HG03378 (cell line): Measurements from ENCODE around the gene KCNJ3.
"Not testable (repeated sequence)": the region's sequence is repeated elsewhere in the genome, so short reads cannot be mapped to it uniquely, and the experiment has no call there.

Experiments used
- ATAC-seq: cut with Tn5 transposase; IDR thresholded peaks from one replicate; pipeline ENCODE4 v1.9.1; 2021; ENCODE audit warnings: mild to moderate bottlenecking, moderate library complexity; ENCODE audit not compliant: unreplicated experiment

The KCNJ3 gene

DNA sequence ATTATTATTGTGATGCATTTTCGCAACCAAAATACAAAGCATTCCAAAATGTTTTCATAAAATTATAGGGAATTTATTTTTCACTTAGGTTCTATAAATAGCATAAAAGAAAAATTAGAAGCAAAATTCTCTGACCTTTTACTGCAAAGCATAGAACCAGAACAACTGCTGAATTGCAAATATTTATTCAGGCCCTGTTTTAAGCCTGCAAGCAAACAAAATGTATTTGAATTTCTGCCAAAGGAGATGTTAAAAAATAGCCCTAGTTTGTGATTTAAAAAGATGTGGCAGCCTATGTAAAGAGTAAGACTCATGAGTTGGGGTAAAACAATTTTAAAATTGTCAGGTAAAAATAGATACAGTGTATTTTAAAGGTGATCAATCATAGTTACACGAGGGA is 138.1 kb downstream of the KCNJ3 start:
- ATAC-seq: no peak

DNA sequence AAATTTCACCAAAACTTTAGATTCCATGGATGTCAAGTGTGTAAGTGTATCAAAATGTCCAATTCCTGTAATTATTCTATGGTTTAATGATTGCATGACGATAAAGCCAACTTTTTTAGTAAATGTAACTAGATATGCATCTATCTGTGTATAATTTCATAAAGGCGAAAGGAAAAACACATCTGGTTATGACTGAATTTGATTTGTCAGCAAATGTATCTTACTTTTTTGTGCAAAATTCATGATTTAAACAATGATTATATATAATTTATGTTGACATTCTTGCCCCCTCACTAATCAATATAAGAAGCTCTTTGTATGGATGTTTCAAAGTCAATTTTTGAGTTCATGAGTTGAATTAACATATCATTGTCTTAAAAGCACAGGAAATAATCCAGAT is 138.5 kb downstream of the KCNJ3 start:
- ATAC-seq: no peak

DNA sequence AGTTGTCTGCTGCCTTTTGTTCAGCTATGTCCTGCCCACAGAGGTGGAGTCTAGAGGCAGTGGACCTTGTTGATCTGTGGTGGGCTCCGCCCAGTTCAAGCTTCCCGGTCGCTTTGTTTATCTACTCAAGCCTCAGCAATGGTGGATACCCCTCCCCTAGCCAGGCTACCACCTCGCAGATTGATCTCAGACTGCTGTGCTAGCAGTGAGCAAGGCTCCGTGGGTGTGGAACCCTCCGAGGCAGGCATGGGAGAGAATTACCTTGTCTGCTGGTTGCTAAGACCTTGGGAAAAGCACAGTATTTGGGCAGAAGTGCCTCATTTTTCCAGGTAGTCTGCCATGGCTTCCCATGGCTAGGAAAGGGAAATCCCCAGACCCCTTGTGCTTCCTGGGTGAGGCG is 146.0 kb downstream of the KCNJ3 start:
- ATAC-seq: no peak

DNA sequence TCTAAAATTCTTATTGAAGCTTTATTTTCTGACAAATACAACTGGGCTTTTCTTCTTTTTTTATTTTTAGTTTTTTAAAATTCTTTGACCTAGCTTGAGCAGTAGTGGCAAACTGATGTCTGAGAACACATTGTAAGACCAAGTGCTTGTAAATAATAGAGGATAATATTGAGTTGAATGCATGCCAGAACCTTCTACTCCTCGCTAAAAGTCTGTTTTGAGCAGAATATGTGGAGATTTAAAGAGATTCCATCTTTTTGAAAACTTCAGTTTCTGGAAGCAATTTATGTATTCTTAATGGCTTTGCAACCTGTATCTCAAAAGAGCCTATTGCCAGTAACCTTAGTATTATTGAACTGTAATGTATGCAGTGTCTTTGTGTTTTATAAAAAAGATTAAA is 148.3 kb downstream of the KCNJ3 start:
- ATAC-seq: no peak

DNA sequence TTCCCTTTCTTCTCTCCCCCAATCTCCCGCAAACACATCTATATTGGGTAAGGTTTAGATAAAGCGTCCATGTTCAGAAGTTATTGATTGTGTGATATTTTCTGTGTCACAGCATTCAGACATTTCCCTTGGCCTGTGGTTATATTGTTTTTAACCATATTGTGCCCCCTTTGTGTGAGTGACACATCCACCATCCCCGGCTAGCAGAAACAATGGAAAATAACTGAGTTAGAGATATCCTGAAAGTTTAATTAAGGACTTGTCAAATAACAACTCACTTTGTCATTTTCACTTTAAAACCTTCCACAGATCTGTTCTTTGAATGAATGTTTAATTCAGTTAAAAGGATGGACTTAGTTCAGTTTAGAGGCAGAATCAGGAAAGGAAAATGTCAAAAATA is 151.0 kb downstream of the KCNJ3 start:
- ATAC-seq: no peak

DNA sequence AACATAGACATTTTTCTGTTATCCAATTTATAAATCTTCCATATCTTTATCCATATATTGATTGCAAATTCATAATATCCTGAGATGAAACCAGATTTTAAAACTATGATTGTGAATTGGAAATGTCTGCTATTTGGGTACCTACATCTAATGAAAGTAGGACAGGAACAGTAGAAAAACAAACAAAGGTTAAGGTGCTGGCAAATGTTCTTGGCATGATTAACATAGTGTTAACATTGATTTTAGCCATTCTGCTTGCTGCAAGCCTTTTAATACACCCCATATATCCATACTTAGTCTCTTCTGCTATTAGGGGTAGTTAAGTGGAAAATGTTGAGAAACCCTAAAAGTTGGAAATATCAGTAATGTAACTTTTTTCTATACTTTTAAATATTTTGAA is 152.0 kb downstream of the KCNJ3 start:
- no peak for ATAC-seq

DNA sequence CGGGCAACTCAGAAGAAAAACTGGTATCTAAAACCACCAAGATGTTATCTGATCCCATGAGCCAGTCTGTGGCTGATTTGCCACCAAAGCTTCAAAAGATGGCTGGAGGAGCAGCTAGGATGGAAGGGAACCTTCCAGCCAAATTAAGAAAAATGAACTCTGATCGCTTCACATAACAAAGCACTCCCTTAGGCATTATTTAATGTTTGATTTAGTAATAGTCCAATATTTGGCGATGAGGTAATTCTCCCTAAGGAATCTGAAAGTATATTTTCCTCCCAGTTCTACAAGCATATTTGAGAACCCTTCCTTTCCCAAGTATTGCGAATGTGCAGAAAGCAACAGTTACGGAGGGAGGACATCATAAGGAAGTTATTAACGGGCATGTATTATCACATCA is 156.6 kb downstream of the KCNJ3 start:
- no peak for ATAC-seq

DNA sequence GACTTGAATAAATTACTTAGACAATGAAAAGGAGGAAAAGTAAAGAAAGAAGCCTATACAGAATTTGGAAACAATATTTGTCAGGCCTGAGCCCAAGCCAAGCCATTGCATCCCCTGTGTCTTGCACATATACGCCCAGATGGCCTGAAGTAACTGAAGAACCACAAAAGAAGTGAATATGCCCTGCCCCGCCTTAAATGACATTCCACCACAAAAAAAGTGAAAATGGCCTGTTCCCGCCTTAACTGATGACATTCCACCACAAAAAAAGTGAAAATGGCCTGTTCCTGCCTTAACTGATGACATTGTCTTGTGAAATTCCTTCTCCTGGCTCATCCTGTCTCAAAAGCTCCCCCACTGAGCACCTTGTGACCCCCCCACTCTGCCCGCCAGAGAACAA is 168.7 kb downstream of the KCNJ3 start:
- ATAC-seq: not testable (repeated sequence)

DNA sequence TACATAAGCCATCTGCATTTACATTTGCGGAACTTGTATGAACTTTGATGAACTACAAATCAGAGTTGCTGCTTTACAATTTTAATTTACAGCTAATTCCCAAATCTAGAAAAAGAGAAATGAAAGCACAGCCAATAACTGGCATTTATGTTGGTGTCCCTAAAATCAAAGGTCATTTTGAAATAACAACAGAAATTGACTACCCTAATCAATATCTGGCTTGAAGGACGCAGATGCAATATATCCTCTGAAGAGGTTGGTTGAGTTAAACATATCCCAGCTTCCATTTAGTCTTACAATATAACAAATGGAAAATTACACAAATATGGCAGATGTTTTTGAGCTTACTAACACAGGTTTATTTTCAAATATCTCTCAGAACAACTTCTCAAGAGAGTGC is 177.5 kb downstream of the KCNJ3 start:
- no peak for ATAC-seq

DNA sequence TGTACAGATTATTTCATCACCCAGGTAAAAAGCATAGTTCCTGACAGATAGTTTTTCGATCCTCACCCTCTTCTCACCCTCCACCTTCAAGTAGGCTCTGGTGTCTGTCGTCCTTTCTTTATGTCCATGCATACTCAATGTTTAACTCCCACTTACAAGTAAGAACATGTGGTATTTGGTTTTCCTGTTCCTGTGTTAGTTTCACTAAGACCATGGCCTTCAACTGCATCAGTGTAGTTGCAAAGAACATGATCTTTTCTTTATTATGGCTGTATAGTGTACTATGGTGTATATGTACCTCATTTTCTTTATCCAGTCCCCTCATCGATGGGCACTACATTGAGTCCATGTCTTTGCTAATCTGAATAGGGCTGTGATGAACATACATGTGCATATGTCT is 184.2 kb downstream of the KCNJ3 start:
- peak; percentile 51 for ATAC-seq

DNA sequence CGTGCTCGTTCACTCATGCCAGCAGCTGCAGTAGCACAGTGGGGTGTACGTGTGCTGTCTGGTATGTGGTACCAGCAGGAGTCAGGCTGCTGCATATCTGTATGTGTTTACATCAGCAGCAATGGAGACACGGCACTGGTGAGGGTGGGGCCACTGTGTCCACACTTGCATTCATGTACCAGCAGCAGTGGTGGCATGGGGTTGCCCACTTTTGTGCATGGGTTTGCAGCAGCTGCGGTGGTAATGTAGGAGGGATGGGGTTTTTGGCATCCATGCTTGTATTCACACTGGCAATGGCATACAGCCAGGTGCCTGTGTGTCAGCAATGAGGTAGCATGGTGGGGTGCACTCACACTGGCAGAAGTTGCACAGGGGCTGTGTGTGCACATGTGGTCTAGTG is 187.8 kb downstream of the KCNJ3 start:
- no peak for ATAC-seq

DNA sequence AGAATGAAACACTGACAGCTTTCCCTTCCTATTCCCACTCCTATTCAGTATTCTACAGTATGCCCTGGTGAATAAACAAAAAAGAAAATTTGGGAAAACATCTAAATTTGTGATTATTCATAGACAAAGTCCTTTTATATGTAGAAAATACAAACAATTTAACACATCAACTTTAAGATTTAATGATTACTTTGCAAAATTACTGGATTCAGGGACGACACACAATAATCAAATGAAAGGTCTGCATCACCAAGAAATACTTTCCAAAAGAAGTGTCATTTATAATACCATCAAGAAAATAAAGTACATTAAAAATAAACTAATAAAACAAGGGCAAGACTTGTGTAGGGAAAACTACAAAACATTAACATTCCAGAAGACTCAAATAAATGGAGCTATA is 199.8 kb downstream of the KCNJ3 start:
- ATAC-seq: no peak

DNA sequence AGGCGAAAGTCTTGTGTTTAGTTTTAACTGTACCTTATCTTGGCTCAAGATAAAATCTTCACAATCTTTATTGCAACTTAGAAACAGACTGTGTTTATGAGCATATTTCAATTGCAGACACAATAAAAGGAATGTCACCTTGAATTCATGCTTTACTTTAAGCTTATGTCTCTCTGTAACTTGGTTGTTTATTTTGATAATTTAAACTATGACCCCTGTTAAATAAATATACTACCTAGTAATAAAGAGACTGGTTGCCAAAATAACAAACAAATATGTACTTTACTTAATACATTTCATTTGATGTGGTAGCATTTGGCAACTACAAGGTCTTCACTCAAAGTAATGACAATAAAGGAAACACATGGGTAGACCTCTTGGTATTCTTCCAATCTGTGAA is 202.6 kb downstream of the KCNJ3 start:
- ATAC-seq: no peak
